BJ (cell line): ENCODE results near the gene CMTM8. TPM values are rescaled to one million over a fixed set of nuclear protein-coding genes. Genes with fewer than 3 reads are reported as not detected.

Source experiments
- CTCF ChIA-PET: fragments of 350-600 bp; formaldehyde crosslinking; extraction: SDS; loops from one replicate; lab custom pipeline; 2021; ENCODE audit warnings: antibody characterized with exemption, inconsistent platforms; lab: Yijun Ruan, JAX
- POLR2A ChIA-PET: fragments of 300-600 bp; sonication (Branson Sonifier 250); formaldehyde crosslinking; extraction: SDS; loops from one replicate; lab custom pipeline; 2021; ENCODE audit warnings: antibody characterized with exemption; lab: Charles Lee
- DNase-seq: peaks from one replicate; pipeline ENCODE4 v3.0.0-alpha.2; 2011; ENCODE audit warnings: low read depth
- H3K27me3 ChIP-seq: 2 replicates; pipeline ENCODE4 v1.6.0; 2011; ENCODE audit warnings: low read length; ENCODE audit not compliant: control insufficient read depth, insufficient read depth
- H3K36me3 ChIP-seq: 2 replicates; pipeline ENCODE4 v1.5.1; 2011; ENCODE audit warnings: low read length; ENCODE audit not compliant: control insufficient read depth, insufficient read depth
- H3K4me3 ChIP-seq: 2 replicates; pipeline ENCODE4 v1.5.1; 2011; ENCODE audit warnings: low read depth, mild to moderate bottlenecking, control low read depth, low read length
- polyA plus RNA-seq: library from polyadenylated mRNA; depleted of rRNA; stranded (reverse); fragments of >200 nt; gene quantifications from 2 replicates; pipeline ENCODE4 v1.2.3, GENCODE V29; 2011
- TF ChIP-seq, protein P1 (sequence below): IDR thresholded peaks from 2 replicates; pipeline ENCODE4 v1.5.1; 2011; ENCODE audit warnings: low read depth, mild to moderate bottlenecking, control low read depth, inconsistent platforms, low read length, moderate library complexity; ENCODE audit not compliant: insufficient read depth

CMTM8 gene
- polyA plus RNA-seq, 1 experiment, result 0.39 TPM

DNA sequence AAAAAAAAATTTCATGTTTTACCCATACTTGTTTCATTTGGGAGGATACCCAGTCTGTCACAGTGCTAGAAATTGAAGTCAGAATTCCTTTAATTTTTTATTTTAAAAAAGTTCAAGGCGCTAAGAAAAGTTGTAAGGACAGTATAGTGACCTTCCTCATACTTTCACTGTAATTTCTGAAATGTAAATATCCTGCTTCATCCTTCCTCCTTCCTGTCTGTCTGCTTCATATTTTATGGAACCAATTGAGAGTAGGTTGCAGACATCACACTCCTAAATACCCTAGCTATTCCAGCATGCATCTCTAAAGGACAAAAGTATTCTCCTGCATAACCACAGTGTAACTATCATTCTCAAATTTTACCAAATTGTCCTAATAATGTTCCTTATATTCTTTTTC, 35.8 kb downstream of the CMTM8 start:
- TF ChIP-seq, protein P1, sequence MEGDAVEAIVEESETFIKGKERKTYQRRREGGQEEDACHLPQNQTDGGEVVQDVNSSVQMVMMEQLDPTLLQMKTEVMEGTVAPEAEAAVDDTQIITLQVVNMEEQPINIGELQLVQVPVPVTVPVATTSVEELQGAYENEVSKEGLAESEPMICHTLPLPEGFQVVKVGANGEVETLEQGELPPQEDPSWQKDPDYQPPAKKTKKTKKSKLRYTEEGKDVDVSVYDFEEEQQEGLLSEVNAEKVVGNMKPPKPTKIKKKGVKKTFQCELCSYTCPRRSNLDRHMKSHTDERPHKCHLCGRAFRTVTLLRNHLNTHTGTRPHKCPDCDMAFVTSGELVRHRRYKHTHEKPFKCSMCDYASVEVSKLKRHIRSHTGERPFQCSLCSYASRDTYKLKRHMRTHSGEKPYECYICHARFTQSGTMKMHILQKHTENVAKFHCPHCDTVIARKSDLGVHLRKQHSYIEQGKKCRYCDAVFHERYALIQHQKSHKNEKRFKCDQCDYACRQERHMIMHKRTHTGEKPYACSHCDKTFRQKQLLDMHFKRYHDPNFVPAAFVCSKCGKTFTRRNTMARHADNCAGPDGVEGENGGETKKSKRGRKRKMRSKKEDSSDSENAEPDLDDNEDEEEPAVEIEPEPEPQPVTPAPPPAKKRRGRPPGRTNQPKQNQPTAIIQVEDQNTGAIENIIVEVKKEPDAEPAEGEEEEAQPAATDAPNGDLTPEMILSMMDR, result no peak
- ChIA-PET CTCF (interaction anchor here (0.9 kb wide), 1 partner anchor 22 kb away, joined by 4 read pairs; no protein-coding TSS in a partner anchor), POLR2A (no interaction called here)
- no peak for DNase-seq
- Histone ChIP-seq H3K36me3 (no peaks in the 10 kb centered on the region), H3K4me3 (no peak overlapping the region), H3K27me3 (peaks cover 2% of the 10 kb centered on the region)

DNA sequence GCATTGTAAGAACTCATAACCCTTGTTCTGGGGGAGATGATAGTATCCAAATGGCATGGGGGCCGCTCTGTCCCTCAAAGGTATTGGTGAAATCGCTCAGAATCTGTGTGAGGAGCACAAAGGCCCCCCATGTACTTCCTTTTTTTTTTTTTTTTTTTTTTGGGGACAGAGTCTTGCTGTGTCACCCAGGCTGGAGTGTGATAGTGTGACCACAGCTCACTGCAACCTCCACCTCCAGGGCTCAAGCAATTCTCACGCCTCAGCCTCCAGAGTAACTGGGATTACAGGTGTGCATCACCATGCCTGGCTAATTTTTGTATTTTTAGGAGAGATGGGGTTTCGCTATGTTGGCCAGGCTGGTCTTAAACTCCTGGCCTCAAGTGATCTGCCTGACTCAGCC, 37.0 kb downstream of the CMTM8 start:
- TF ChIP-seq, protein P1, result no peak
- Histone ChIP-seq H3K4me3 (no peak overlapping the region), H3K36me3 (no peaks in the 10 kb centered on the region), H3K27me3 (peaks cover 2% of the 10 kb centered on the region)
- DNase-seq, result no peak
- ChIA-PET CTCF (interaction anchor here (1.1 kb wide), 1 partner anchor 99 kb away, joined by 3 read pairs; no protein-coding TSS in a partner anchor), POLR2A (no interaction called here)

DNA sequence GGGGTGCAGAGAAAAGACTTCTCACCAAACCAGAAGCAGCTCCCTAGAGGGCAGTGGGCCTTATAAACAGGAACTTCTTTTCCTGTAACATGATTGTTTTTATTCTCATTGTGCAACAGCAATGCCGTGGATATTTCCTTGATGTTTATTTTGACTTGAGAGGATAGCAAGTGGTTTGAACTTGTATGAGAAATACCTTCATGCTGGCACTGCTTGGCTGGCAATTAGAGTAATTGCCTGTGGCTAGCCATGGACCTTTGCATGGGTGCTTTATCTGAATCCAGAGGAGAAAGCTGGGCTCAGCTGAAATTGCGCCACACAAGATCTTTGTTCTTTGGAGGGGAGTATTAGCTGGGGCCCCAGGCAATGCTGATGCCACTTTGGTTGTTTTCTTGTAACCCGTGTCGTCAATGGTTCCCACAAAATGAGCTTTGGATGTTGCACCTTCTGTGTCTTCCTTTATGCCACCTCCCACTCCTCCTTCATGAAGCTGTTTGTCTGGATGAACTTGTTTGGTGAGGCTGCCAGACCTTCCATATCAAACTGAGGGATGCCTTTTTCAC, 37.9 kb downstream of the CMTM8 start:
- CTCF ChIA-PET, result interaction anchor here (0.7 kb wide), 2 partner anchors 13 to 133 kb away, joined by 3 read pairs; no protein-coding TSS in a partner anchor

DNA sequence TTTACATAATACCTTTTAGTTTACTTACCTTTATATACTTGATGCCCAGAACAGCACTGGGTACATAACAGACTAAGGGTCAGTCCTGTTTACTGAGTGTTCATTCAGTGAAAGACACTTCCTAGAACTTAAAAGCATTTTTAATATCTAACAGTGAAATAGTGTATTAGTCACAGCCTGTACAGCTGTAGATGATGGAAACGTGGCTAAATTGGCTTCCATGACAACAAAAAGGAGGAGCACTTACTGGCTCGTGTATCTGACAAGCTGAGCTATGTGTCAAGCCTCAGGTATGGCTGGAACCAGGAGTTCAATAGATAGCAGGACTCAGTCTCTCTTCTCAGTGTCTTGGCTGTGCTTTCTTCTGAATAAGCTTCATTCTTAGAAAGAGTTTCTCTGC, 40.2 kb downstream of the CMTM8 start:
- H3K36me3 ChIP-seq, result no peaks in the 10 kb centered on the region
- TF ChIP-seq, protein P1, result no peak
- ChIA-PET POLR2A (no interaction called here), CTCF (no interaction called here)
- no peak for DNase-seq
- no peak overlapping the region for H3K4me3 ChIP-seq
- peaks cover 6% of the 10 kb centered on the region for H3K27me3 ChIP-seq

More for the DNA sequence above, 37.9 kb downstream of the CMTM8 start:
- Histone ChIP-seq H3K4me3 (no peak overlapping the region), H3K36me3 (no peaks in the 10 kb centered on the region), H3K27me3 (peaks cover 2% of the 10 kb centered on the region)
- no peak for DNase-seq
- TF ChIP-seq, protein P1, result no peak
- POLR2A ChIA-PET, result no interaction called here

DNA sequence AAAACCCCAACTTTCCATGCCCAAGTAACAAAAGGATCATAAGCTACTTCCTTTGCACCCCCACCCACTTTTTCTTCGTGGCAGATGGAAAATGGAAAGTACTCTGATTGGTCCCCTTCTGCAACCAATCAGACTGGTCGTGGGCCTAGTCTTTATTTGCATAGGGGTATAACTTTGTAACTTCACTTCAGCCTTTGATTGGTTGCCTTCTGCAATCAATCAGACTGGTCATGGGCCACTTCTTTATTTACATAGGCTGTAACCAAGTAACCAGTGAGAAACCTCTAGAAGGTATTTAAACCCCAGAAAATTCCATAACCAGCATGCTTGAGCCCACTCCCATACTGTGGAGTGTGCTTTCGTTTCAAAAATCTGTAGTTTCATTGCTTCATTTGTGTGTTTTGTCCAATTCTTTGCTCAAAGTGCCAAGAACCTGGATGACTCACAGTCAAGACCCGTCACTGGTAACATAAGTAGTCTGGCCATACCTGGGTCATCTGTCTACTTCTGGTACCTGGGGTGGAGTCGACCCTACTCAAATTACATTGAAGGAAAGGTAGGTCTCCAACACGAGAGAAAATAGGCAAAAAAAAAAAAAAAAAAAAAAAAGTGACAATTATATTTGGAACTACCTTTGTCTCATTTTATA, 41.9 kb downstream of the CMTM8 start:
- H3K4me3 ChIP-seq, result no peak overlapping the region
- DNase-seq, result no peak
- peaks cover 6% of the 10 kb centered on the region for H3K27me3 ChIP-seq
- TF ChIP-seq, protein P1, result no peak
- POLR2A ChIA-PET, result no interaction called here
- CTCF ChIA-PET, result no interaction called here
- H3K36me3 ChIP-seq, result no peaks in the 10 kb centered on the region
